ENCODE results near the gene SEM1.
"Not testable (repeated sequence)": the region's sequence is repeated elsewhere in the genome, so short reads cannot be mapped to it uniquely, and the experiment has no call there.

Gene SEM1

GRCh38 chr7:96709381-96710228 lies at the start of gene SEM1:
SEM1 (minus strand) TSS chr7:96709846; CDS start chr7:96709763, 83 bp downstream.
- DNase-seq (ENCODE audit: low spot score), result peak; percentile 81

- DNase-seq (ENCODE audit: low spot score), result not testable (repeated sequence)
Observed at GRCh38 chr7:96757880-96758279, 48.2 kb upstream of the SEM1 start.

GRCh38 chr7:96747418-96747940 lies 37.8 kb upstream of the SEM1 start:
- DNase-seq (ENCODE audit: low spot score), result no peak

GRCh38 chr7:96740130-96740529 lies 30.5 kb upstream of the SEM1 start:
- no peak for DNase-seq (ENCODE audit: low spot score)

GRCh38 chr7:96739609-96740008 lies 30.0 kb upstream of the SEM1 start:
- DNase-seq (ENCODE audit: low spot score), result no peak

- no peak for DNase-seq (ENCODE audit: low spot score)
Observed at GRCh38 chr7:96739167-96739566, 29.5 kb upstream of the SEM1 start.

GRCh38 chr7:96738705-96739104 lies 29.1 kb upstream of the SEM1 start:
- no peak for DNase-seq (ENCODE audit: low spot score)

GRCh38 chr7:96737545-96738050 lies 28.0 kb upstream of the SEM1 start:
- no peak for DNase-seq (ENCODE audit: low spot score)

GRCh38 chr7:96734343-96734742 lies 24.7 kb upstream of the SEM1 start:
- DNase-seq (ENCODE audit: low spot score), result no peak

GRCh38 chr7:96729820-96730219 lies 20.2 kb upstream of the SEM1 start:
- no peak for DNase-seq (ENCODE audit: low spot score)

GRCh38 chr7:96728139-96728538 lies 18.5 kb upstream of the SEM1 start:
- DNase-seq (ENCODE audit: low spot score), result no peak

- no peak for DNase-seq (ENCODE audit: low spot score)
Observed at GRCh38 chr7:96727534-96728088, 18.0 kb upstream of the SEM1 start.

- peak; percentile 29 for DNase-seq (ENCODE audit: low spot score)
Observed at GRCh38 chr7:96723622-96724021, 14.0 kb upstream of the SEM1 start.

- not testable (repeated sequence) for DNase-seq (ENCODE audit: low spot score)
Observed at GRCh38 chr7:96722928-96723327, 13.3 kb upstream of the SEM1 start.

GRCh38 chr7:96720843-96721242 lies 11.2 kb upstream of the SEM1 start:
- peak; percentile 17 for DNase-seq (ENCODE audit: low spot score)

GRCh38 chr7:96719164-96719563 lies 9.5 kb upstream of the SEM1 start:
- peak; percentile 58 for DNase-seq (ENCODE audit: low spot score)

GRCh38 chr7:96718107-96719003 lies 8.7 kb upstream of the SEM1 start:
- DNase-seq (ENCODE audit: low spot score), result no peak

- DNase-seq (ENCODE audit: low spot score), result no peak
Observed at GRCh38 chr7:96713037-96713436, 3.4 kb upstream of the SEM1 start.

- no peak for DNase-seq (ENCODE audit: low spot score)
Observed at GRCh38 chr7:96710544-96710943, 898 bp upstream of the SEM1 start.

GRCh38 chr7:96708872-96709271 lies 774 bp downstream of the SEM1 start:
- no peak for DNase-seq (ENCODE audit: low spot score)

- DNase-seq (ENCODE audit: low spot score), result no peak
Observed at GRCh38 chr7:96707901-96708774, 1.5 kb downstream of the SEM1 start.

Data from iPS-NIHi11 (cell line).